GM18502 (cell line): Measurements from ENCODE around the gene UBE2G1.

Experiments used
- ATAC-seq: cut with Tn5 transposase; IDR thresholded peaks from one replicate; pipeline ENCODE4 v1.9.1; 2021; ENCODE audit warnings: mild to moderate bottlenecking; ENCODE audit not compliant: unreplicated experiment, poor library complexity

The UBE2G1 gene

DNA sequence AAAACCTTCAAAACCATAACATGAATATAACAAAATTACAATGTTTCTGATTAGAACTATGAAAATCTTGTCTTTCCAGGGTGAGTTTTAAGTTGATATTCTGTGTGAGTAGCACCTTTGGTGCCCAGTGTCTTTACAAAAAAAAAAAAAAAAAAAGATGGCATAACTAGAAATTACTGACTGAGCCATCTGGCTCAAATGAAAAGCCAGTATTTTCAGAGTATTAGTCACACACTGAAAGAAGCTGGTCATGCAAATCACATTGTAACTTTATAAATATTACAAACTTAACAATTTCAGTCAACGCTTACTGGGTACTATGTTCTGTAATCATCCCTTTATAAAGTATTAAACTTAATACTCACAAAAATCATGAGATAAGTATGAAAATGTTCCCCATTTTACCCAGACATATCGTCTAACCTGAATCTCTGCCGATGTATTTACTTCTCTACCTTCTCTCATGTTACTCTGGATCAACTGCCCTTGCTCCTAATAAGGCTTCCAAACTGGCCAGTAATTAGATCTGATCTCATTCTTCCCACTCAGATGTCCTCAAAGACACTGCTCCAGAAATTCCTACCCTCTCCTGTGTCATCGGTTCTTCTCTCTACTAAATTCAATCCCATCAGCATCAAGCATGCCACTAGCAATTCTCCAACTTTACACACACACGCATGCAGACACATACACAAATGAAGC, 25.4 kb downstream of the UBE2G1 start:
- no peak for ATAC-seq

DNA sequence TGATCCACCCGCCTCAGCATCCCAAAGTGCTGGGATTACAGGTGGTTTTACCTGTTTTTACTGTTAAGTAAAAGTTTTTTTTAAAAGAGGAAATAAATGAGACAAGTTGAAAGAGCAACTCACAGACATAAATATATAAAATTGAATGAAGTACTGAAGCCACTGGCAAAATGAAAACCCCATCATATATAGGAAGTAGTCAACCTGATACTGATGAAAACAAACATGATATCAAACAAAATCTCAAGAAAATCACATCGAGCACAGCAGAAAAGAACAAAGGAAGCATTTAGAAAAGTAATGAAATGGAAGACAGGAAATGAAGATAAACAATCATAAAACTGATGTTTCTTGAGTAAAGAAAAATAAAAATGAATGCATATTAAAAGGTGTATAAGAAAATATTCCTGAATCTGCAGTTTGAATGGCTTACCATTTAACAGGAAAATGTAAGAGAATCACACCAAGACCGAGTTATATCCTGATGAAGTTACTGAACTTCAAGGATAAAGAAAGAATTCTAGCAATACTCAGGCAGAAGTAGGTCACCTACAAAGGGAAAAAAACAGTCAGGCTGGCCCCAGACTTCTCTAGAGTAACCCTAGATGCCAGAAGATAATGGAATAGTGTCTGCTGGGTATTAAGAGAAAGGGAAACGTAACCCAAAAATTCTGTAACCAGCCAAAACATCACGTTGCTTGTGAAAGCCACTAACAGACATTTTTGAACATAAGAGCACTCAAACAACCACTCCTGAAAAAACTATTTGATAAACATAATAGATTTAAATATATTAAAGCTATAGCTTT, 31.5 kb downstream of the UBE2G1 start:
- ATAC-seq = no peak

DNA sequence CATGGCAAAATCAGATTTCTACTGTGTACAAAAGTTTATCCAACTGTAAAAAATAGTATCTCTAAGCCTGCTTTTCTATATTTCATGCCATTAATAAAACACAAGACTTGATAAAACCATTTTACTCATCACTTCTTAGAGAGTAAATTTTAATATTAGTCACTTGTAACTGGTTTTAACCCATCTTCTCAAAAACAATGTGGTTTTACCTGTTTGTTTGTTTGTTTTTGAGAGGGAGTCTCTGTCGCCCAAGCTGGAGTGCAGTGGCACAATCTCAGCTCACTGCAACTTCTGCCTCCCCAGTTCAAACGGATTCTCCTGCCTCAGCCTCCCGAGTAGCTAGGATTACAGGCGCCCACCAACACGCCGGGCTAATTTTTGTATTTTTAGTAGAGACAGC, 32.1 kb downstream of the UBE2G1 start:
- ATAC-seq = no peak

DNA sequence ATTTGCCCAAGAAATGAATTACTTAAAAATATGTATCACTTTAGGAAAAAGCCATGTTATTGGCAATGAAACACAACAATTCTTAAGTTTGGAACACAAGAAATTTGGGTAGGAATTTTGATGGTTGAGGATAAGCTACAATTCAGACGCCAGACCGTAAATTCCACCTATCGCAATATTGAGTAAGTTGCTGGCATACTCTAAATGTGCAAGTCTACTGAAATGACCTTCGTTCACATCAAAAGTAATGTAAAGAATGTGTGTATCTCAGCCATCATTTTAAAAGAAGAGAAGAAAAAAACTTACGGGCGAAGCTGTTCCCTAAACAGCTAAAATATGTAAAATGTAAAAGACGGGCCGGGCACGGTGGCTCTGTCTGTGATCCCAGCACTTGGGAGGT, 33.4 kb downstream of the UBE2G1 start:
- no peak for ATAC-seq

DNA sequence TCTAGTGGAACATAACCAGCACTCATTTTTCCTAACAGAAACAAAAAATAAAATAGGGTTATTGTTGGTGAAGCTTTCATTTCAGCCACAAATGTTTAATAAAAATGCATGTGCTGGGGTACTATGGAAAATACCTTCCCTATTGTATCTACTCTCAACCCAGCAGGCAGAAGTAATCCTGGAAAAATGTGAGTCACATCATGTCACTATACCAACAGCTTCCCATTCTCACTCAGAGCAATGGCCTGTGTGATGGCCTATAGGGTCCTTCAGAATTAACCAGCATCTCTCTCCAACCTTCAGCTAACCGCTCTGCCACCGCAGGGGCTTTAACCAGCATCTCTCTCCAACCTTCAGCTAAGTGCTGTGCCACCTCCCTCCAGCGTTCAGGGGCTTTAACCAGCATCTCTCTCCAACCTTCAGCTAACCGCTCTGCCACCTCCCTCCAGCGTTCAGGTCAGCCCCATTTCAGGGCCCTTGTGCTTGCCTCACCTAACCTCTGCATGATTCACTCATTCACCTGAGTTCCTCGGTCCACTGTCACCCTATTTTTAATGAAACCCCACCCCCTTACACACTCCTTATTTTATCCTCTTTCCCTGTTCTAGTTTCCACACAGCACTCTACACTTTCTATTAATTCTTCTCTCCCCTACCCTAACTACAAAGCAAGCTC, 34.0 kb downstream of the UBE2G1 start:
- ATAC-seq = no peak

DNA sequence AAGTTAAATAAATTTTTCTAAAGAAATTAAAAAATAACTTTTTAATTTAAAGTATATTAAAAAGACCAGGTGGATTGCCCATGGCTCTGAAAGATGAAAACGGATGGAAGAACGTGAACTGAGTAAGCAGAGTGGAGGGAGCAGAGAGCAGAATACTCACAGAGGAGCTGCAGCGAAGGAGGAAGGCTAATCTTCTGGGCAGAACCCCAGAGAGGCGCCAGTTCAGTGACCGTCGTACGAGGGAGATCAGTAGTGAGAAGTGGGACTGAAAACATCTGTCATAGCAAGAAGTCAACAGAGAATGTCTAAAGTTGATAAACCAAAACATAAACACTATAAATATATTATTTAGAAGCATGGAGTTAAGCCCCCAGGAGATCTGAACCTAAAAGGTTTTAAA, 34.9 kb downstream of the UBE2G1 start:
- ATAC-seq = no peak

DNA sequence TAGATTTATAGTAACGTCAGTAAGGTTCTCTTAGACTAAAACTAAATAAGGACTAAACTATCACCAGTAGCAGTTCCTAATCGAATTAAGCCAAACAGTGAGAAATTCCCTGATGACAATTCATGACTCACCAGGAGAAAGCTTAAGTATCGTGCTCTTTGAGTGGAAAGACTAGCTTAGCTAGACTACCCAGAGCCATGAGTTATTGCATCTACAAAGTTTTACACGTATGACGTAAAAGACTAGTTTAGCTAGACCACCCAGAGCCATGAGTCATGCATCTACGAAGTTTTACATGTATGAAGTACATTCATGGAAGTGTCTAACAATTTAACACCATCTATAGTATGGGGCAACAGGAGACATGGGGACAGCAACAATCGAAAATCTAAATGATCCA, 36.6 kb downstream of the UBE2G1 start:
- no peak for ATAC-seq

DNA sequence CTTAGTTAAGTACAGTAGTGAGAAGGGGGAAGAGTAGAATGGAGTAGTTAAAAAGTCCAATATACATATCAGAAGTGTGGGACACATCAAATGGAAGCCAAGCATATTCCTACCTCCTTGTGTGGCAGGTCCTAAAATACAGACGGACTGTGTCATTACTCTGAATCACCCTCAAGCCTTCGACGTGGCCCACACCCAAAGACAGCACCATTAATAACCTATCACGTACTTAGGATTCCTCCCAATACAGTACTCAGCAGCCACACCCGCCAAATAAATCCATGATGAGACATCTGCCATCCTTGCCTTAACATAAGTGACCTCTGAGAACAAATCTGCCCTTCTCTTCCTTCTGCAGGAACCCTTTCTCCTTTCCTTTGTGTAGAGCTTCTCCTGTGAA, 38.9 kb downstream of the UBE2G1 start:
- ATAC-seq = no peak

DNA sequence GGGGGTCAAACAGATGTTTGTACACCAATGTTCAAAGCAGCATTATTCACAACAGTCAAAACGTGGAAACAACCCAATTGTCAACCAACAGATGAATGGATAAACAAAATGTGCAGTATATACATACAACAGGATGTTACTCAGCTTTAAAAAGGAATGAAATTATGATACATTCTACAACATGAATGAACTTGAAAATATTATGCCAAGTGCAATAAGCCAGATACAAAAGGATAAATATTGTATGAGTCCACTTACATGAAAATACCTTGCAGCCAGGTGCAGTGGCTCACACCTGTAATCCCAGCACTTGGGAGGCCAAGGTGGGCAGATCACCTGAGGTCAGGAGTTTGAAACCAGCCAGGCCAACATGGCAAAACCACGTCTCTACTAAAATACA, 39.9 kb downstream of the UBE2G1 start:
- ATAC-seq = no peak

DNA sequence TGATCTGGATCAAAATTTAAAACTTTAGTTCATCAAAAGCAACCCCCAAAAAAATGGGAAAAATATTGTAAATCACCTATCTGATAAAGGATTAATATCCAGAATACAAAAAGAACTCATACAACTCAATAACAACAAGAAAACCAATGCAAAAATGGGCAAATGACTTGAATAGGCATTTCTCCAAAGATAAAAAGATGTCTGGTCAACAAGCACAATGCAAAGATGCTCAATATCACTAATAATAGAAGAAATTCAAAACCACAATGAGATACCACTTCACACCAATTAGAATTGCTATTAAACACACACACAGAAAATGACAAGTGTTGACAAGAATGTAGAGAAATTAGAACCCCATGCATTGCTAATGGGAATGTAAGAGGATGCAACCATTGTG, 40.4 kb downstream of the UBE2G1 start:
- ATAC-seq = no peak

DNA sequence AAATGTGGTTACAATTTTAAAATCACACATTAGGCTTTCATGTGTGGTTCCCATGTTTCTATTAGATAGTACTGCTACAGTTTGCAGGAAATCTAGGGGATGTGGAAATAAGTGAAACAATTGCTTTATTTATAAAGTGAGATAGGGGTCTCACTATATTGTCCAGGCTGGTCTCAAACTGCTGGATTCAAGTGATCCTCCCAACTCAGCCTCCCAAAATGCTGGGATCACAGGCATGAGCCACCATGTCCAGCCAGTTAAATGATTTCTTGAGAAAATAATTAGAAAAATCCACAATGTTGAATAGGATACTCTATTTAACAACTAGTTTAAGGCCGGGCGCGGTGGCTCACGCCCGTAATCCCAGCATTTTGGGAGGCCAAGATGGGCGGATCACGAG, 42.0 kb downstream of the UBE2G1 start:
- no peak for ATAC-seq

DNA sequence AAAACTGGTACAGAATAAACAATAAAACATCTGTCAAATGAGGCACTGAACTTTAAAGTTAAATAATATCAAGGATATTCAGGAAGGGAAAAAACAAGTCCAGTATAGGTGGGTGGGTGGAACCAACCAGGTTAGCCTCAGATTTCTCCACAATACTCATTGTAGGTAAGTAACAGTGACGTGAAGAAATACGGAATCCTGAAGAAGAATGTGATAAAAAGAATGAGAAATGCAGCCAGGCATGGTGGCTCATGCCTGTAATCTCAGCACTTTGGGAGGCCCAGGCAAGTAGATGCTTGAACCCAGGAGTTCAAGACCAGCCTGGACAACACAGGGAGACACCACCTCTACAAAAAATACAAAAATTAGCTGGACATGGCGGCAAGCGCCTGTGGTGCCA, 47.3 kb downstream of the UBE2G1 start:
- no peak for ATAC-seq

DNA sequence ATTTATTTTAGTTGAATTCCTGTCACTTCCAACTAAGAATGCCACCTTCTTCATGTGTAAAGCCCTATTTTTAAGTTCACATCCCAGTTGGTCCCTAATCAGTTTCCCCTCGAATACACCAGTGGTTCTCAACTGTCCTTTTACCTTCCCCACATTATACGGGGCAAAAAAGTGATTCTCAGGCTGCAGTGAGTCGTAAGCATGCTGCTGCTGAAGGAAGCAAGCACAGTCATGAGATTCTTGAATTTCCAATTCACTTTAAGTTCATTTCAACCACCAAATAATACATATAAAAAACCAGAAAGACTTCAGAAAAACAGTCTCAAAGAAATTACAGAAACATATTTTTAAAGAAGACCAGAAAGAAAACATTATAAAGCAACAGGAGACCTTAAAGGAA, 47.9 kb downstream of the UBE2G1 start:
- no peak for ATAC-seq

DNA sequence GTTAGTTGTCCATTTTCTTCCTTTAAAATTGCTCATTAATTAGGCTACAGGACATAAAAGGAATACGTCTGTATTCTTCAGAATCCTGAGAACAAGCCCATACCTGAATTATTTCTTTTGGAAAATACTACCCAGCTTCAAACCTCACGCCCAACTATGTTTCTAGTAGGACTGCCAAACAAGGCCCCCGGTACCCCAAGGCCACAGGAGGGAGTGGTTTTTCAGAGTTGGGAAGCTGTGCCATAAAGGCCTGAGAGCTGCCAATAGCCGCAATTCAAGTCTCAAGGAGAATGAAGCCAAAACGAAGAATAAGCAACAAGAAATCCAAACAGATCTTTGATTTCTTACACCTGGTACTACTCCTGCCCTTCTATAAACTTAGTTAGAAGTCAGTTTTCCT, 48.3 kb downstream of the UBE2G1 start:
- ATAC-seq = no peak

DNA sequence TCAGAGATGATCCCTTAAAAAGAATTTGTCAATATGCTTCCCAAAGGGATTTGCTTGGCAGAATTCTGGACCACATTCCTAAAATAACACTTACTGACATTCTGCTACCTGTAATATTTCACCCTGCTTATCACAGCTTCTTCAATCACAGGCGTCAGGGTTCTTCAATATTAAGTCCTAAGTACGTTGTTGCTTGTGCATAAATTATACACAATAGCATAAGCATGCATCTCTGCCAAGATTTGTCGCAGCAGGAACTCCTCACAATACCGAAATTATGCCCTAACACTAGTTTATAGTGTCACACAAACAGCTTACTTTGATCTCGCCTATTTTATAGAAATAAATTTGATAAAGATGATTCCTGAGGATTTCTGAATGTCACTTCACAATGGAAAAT, 48.9 kb downstream of the UBE2G1 start:
- no peak for ATAC-seq

DNA sequence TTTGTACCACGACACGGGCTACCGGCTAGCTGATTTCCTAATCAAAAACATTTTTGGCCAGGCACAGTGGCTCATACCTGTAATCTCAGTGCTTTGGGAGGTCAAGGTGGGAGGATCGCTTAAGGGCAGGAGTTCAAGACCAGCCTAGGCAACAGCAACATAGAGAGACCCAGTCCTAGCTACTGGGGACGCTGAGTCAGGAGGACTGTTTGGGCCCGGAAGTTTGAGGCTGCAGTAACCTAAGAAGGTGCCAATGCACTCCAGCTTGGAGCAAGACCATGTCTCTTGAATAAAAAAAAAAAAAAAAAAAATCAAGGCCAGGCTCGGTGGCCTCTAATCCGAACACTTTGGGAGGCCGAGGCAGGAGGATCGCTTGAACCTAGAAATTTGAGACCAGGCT, 49.8 kb downstream of the UBE2G1 start:
- ATAC-seq = no peak

DNA sequence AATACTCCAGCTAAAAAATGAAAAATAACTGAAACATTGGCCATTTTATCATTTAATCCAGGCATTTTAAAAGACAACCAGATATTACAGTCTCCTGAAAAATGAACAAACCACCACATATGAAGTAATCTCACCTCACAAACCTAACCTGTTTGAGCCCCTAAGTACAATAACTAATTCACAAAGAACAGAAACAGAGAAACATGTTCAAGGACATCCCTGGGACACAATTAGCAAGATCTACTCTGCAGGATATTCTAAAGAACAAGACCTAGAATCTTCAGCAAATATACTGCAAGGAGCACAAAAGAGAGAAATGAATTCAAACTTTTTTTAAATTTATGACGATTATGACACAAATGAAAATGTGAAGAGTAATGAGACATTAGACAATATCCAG, 51.9 kb downstream of the UBE2G1 start:
- no peak for ATAC-seq

DNA sequence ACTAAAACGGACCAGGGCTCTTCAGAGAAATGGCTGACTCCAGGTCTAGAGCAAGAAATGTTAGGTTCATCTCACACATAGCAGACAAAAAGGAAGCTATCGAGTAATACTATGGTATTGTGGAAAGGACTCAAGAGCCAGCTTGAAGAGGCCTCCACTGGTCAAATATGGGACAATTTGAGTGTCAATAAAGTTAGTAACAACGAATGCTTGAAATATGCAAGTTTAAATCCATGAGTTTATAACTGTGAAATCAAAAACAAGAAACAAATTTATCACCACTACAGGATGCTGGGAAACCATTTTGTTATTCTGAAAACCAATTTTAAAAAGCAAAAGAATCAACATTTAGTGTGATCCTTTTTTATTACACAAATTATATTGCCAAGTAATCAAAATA, 52.3 kb downstream of the UBE2G1 start:
- ATAC-seq = no peak

DNA sequence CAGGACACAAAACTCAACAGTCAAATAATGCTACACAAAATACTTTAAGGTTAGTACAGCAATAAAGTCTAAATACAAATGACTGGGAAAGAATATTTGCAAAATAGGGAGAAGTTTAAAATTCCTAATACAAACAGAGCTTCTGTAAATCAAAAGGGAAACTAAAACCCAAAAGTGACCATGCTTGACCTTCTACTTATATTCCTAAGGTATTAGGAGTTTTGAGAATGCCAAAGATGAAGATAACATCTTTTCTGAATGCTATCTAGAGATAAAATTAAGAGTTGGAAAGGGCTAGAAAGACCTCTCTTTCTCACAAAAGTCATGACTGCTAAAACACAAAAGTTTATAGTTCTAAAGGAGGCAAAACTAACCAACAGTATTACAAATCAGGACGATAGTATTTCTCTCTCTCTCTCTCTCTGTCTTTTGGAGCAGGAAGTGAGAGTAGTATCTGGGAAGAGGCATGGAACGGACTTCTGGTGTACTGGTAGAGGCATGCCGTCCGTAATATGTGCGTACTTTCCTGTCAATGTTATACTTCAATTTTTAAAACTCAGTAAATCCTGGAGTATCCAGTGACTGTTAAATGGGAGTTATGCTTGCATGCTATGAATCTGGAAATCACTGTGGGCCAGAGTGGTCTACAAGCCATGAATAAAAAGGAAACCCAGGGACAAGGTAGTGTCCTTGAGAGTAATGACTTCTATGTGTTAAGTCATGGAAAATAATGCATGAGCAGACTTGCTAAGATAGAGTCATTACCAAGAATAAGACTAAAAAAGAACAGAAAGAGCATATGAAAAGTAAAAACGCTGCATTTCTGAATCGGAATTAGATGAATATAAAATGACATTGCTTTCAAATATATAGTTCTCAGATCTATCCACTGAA, 53.0 kb downstream of the UBE2G1 start:
- ATAC-seq = no peak

DNA sequence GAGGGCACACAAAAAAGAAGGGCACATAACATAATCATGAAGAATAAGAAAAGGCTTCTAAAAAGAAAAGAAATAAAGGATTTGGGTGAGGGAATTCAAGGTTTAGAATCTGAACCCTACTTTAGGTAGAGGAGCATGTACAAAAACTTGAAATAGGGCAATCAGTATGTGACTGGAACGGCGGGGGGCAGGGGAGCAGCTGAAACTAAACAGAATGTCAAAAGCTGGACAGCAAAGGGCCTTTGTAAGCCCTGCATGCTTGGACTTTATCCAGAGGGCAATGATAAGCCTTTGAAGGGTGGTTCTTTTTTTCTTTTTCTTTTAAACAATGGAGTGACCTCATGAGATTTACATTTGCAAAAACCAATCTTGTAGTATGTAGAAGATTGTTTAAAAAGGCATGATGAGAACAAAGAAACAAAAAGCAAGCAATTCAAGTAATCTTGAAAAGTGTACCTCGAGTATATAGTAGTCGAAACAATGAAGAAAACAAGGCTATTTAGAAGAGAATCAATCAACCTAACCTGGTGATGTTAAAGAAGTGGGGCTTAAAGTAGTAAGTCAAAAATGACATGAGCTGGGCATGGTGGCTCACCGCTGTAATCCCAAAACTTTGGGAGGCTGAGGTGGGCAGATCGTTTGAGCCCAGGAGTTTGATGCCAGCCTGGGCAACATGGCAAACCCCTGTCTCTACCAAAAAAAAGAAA, 56.0 kb downstream of the UBE2G1 start:
- ATAC-seq = no peak
